ENCODE results near the gene SORL1. TPM values are rescaled to one million over a fixed set of nuclear protein-coding genes. Genes with fewer than 3 reads are reported as not detected.

SORL1 gene
- total RNA-seq, 1 donor from 2014 or later = 134 TPM

GRCh38 chr11:121429556-121429955 is 22.6 kb upstream of the SORL1 start:
- DNase-seq (ENCODE audit: low spot score) = no peak

- DNase-seq (ENCODE audit: low spot score) = no peak
Observed at GRCh38 chr11:121431820-121432526, 20.1 kb upstream of the SORL1 start.

- DNase-seq (ENCODE audit: low spot score) = no peak
Observed at GRCh38 chr11:121435132-121435531, 17.0 kb upstream of the SORL1 start.

- no peak for DNase-seq (ENCODE audit: low spot score)
Observed at GRCh38 chr11:121435551-121436511, 16.3 kb upstream of the SORL1 start.

- DNase-seq (ENCODE audit: low spot score) = no peak
Observed at GRCh38 chr11:121437018-121437685, 15.0 kb upstream of the SORL1 start.

- DNase-seq (ENCODE audit: low spot score) = no peak
Observed at GRCh38 chr11:121437686-121438078, 14.4 kb upstream of the SORL1 start.

- DNase-seq (ENCODE audit: low spot score) = no peak
Observed at GRCh38 chr11:121439337-121439736, 12.8 kb upstream of the SORL1 start.

GRCh38 chr11:121439759-121440158 is 12.4 kb upstream of the SORL1 start:
- DNase-seq (ENCODE audit: low spot score) = no peak

- DNase-seq (ENCODE audit: low spot score) = no peak
Observed at GRCh38 chr11:121441521-121441920, 10.6 kb upstream of the SORL1 start.

- no peak for DNase-seq (ENCODE audit: low spot score)
Observed at GRCh38 chr11:121443688-121444275, 8.3 kb upstream of the SORL1 start.

GRCh38 chr11:121444526-121444925 is 7.6 kb upstream of the SORL1 start:
- no peak for DNase-seq (ENCODE audit: low spot score)

GRCh38 chr11:121445071-121445768 is 6.9 kb upstream of the SORL1 start:
- no peak for DNase-seq (ENCODE audit: low spot score)

GRCh38 chr11:121446752-121447156 is 5.4 kb upstream of the SORL1 start:
- DNase-seq (ENCODE audit: low spot score) = no peak

GRCh38 chr11:121448011-121448410 is 4.1 kb upstream of the SORL1 start:
- no peak for DNase-seq (ENCODE audit: low spot score)

- DNase-seq (ENCODE audit: low spot score) = no peak
Observed at GRCh38 chr11:121448431-121448941, 3.6 kb upstream of the SORL1 start.

GRCh38 chr11:121449123-121449522 is 3.0 kb upstream of the SORL1 start:
- no peak for DNase-seq (ENCODE audit: low spot score)

GRCh38 chr11:121449626-121450025 is 2.5 kb upstream of the SORL1 start:
- DNase-seq (ENCODE audit: low spot score) = no peak

GRCh38 chr11:121450401-121450800 is 1.7 kb upstream of the SORL1 start:
- no peak for DNase-seq (ENCODE audit: low spot score)

GRCh38 chr11:121451178-121451985 is 732 bp upstream of the SORL1 start:
- DNase-seq (ENCODE audit: low spot score) = peak; percentile 57

GRCh38 chr11:121452609-121453150 is 566 bp downstream of the SORL1 start, which contains the start of gene SORL1-AS1:
Gene SORL1-AS1 (minus strand): TSS chr11:121452967.
- DNase-seq (ENCODE audit: low spot score) = no peak
